Left ventricle myocardium inferior (tissue), 1 donor: ENCODE measurements around the gene SVOPL. TPM values are rescaled to one million over a fixed set of nuclear protein-coding genes. Genes with fewer than 3 reads are reported as not detected.

Experiments used
- DNase-seq: peaks from one replicate; pipeline ENCODE4 v3.0.0-alpha.2; 2020
- H3K27ac ChIP-seq: fragments of 200-600 bp; replicated peaks from 2 replicates; pipeline ENCODE4 v1.8.0; 2021
- H3K27me3 ChIP-seq: fragments of 200-600 bp; 2 replicates; pipeline ENCODE4 v1.8.0; 2021; ENCODE audit warnings: low read depth
- H3K36me3 ChIP-seq: fragments of 200-600 bp; 2 replicates; pipeline ENCODE4 v1.8.0; 2021
- H3K4me1 ChIP-seq: fragments of 200-600 bp; 2 replicates; pipeline ENCODE4 v1.8.0; 2021
- H3K4me3 ChIP-seq: fragments of 200-600 bp; 2 replicates; pipeline ENCODE4 v1.8.0; 2021; ENCODE audit warnings: mild to moderate bottlenecking, moderate library complexity
- H3K9me3 ChIP-seq: fragments of 200-600 bp; replicated peaks from 2 replicates; pipeline ENCODE4 v1.8.0; 2021
- intact Hi-C: fragments of 100-400 bp; cut with micrococcal nuclease; formaldehyde crosslinking; loops from one replicate; pipeline ENCODE4 v1.11.0; 2022
- total RNA-seq: library from RNA; stranded (reverse); fragmentation: NEBNext Ultra II Directional; extraction: Animal tissue kit (Norgen Biotek cat#: 25700); gene quantifications from one replicate; pipeline ENCODE4 v1.2.1, GENCODE V29; 2021
- TF ChIP-seq, protein P1 (sequence below): fragments of 200-600 bp; IDR thresholded peaks from 2 replicates; pipeline ENCODE4 v1.8.0; 2021; ENCODE audit warnings: antibody characterized with exemption, mild to moderate bottlenecking, borderline replicate concordance
- donor health status: DM: no; HTN: yes; CAD: no; lungs with severe emphysema.

SVOPL gene
- total RNA-seq, 1 donor from 2014 or later: not detected

DNA sequence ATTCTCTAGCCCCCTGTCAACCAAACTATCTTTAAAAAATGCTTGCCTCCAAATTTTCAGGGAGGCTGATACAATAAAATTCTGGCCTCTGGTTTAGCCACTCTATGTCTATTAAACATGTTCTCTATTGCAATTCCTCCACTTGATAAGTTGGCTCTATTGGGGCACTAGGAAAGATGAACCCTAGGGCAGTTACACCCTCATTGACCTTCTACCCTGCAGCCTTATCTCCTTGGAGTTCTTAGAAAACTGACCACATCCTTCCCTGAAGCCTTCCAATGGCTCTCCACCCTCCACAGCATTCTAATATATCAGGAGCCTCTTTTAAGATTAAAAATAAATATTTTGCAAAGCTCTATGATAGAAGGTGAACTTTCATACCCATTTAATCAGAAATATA is 30.6 kb downstream of the SVOPL start:
- no peak overlapping the region for H3K27ac ChIP-seq
- H3K36me3 ChIP-seq: no peaks in the 10 kb centered on the region
- intact Hi-C loops: no loop called here
- H3K27me3 ChIP-seq: peaks cover 32% of the 10 kb centered on the region
- TF ChIP-seq, protein P1, sequence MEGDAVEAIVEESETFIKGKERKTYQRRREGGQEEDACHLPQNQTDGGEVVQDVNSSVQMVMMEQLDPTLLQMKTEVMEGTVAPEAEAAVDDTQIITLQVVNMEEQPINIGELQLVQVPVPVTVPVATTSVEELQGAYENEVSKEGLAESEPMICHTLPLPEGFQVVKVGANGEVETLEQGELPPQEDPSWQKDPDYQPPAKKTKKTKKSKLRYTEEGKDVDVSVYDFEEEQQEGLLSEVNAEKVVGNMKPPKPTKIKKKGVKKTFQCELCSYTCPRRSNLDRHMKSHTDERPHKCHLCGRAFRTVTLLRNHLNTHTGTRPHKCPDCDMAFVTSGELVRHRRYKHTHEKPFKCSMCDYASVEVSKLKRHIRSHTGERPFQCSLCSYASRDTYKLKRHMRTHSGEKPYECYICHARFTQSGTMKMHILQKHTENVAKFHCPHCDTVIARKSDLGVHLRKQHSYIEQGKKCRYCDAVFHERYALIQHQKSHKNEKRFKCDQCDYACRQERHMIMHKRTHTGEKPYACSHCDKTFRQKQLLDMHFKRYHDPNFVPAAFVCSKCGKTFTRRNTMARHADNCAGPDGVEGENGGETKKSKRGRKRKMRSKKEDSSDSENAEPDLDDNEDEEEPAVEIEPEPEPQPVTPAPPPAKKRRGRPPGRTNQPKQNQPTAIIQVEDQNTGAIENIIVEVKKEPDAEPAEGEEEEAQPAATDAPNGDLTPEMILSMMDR: no peak
- no peak overlapping the region for H3K4me3 ChIP-seq
- DNase-seq: no peak
- H3K4me1 ChIP-seq: no peaks in the 10 kb centered on the region
- H3K9me3 ChIP-seq: no peaks in the 10 kb centered on the region

DNA sequence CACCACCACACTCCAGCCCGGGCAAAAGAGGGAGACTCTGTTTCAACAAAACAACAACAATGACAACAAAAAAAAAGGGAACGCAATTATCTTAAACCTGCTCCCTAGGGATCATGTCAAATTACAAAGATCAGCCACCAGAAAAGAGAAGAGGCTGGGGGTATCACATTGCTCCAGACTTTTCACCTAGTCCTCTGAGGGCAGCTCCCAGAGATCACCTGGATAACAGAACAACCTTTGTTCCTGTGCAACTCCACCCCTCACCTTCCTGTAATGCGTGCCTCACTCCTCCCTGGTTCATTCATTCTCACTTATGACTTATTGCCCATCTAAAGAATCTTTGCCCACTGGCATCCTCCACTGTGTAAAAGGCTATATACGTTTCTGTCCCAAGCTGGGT is 31.8 kb downstream of the SVOPL start:
- intact Hi-C loops: no loop called here
- TF ChIP-seq, protein P1: no peak
- Histone ChIP-seq H3K27ac (no peak overlapping the region), H3K4me3 (no peak overlapping the region), H3K27me3 (peaks cover 39% of the 10 kb centered on the region), H3K36me3 (no peaks in the 10 kb centered on the region), H3K9me3 (no peaks in the 10 kb centered on the region), H3K4me1 (no peaks in the 10 kb centered on the region)
- no peak for DNase-seq

DNA sequence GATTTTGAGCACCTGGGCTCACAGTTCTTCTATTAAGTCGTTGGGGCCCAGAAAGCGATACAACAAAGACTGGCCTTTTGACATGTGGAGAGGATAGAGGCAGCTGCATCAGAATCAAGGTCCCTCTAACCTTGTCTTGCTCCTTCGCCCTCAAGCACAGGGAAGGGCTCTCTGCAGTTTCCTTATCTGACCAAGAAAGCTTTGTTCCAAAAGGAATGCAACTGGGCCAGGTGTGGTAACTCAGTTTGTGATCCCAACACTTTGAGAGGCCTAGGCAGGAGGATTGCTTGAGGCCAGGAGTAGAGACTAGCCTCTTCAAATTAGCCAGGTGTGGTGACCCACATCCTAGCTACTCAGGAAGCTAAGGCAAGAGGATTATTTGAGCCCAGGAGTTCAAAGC is 32.2 kb downstream of the SVOPL start:
- intact Hi-C loops: no loop called here
- H3K4me1 ChIP-seq: no peaks in the 10 kb centered on the region
- H3K27ac ChIP-seq: no peak overlapping the region
- no peak overlapping the region for H3K4me3 ChIP-seq
- H3K9me3 ChIP-seq: no peaks in the 10 kb centered on the region
- no peaks in the 10 kb centered on the region for H3K36me3 ChIP-seq
- TF ChIP-seq, protein P1: no peak
- H3K27me3 ChIP-seq: peaks cover 43% of the 10 kb centered on the region
- DNase-seq: no peak

DNA sequence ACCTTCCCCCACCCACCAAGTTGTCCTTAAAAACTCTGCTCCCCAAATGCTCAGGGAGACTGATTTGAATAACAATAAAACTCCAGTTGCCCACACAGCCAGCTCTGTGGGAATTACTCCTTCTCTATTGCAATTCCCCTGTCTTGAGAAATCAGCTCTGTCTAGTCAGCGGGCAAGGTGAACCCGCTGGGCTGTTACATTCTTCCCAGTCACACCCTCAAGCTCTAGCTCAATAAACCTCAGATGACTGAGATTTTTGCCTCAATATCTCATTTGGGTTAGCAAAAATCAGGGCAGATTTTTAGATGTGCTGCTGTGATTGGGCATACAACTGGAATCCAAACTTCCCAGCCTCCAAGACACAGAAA is 32.9 kb downstream of the SVOPL start:
- intact Hi-C loops: no loop called here

DNA sequence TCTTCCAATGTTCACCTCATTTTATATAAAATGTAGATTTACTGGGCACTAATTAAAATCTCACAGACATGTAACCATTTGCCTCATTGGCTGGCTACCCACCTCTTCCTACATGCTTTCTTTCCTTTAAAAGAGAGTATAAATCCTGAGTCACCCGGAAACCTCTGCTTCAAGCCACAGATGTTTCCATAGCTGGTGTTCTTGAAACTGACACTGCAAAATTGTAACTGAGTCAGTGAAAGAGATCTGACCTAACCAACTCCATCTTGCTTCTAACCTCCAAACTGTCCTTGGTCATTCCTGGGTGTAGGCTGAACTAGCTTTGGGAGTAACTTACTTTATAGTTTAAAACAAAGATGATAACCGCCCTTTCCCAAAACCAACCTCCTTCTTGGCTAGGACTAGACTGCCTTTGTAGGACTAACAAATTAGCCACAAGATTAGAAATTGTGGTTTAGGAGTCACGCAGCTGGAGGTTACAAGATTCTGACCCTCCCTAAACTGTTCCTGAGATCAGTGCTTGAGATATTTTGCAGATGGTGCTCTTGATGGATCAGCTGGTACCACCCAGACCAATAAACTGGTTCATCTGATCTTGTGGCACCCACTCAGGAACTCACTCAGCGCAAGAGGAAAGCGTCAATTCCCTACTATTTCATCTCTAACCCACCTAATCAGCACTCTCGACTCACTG is 33.5 kb downstream of the SVOPL start:
- Histone ChIP-seq H3K4me1 (no peaks in the 10 kb centered on the region), H3K36me3 (no peaks in the 10 kb centered on the region), H3K27me3 (peaks cover 56% of the 10 kb centered on the region), H3K4me3 (no peak overlapping the region), H3K27ac (no peak overlapping the region), H3K9me3 (no peaks in the 10 kb centered on the region)
- TF ChIP-seq, protein P1: no peak
- intact Hi-C loops: no loop called here
- no peak for DNase-seq

More for the DNA sequence above, 32.9 kb downstream of the SVOPL start:
- Histone ChIP-seq H3K36me3 (no peaks in the 10 kb centered on the region), H3K4me3 (no peak overlapping the region), H3K9me3 (no peaks in the 10 kb centered on the region), H3K27me3 (peaks cover 50% of the 10 kb centered on the region), H3K27ac (no peak overlapping the region), H3K4me1 (no peaks in the 10 kb centered on the region)
- TF ChIP-seq, protein P1: no peak
- no peak for DNase-seq

DNA sequence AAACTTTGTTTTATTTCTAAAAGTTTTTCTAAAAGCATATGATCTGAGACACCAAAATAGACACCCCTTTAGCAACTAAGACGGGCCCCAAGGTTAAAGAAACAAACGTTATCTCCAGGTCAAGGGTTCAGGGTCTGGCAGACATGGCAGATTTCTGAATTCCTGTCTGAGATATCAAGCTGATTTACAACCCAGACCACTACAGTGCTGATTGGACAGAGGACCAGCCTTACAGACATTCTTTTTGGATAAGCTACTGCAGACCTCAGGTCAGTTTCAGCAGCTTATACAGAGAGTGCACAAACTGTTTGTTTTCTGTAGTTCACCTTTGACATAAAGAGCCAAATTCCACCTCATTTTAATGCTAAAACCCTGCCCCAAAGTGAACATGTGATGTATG is 34.8 kb downstream of the SVOPL start:
- intact Hi-C loops: no loop called here
- TF ChIP-seq, protein P1: no peak
- no peak overlapping the region for H3K4me3 ChIP-seq

More for the DNA sequence above, 34.8 kb downstream of the SVOPL start:
- no peak for DNase-seq
- H3K27me3 ChIP-seq: peaks cover 69% of the 10 kb centered on the region
- H3K9me3 ChIP-seq: no peaks in the 10 kb centered on the region
- no peaks in the 10 kb centered on the region for H3K4me1 ChIP-seq
- H3K27ac ChIP-seq: no peak overlapping the region
- no peaks in the 10 kb centered on the region for H3K36me3 ChIP-seq
